Neural cell (in vitro differentiated cells): ENCODE measurements around the gene PRKG1. TPM values are rescaled to one million over a fixed set of nuclear protein-coding genes. Genes with fewer than 3 reads are reported as not detected.

Experiments
- H2AFZ ChIP-seq: fragments of 200-600, 300-800 bp; sonication (generic), shearing (Covaris generic); 2 replicates; pipeline ENCODE4 v1.6.0; 2014; ENCODE audit warnings: low read depth, mild to moderate bottlenecking, antibody characterized with exemption, low read length, moderate library complexity
- H3F3A ChIP-seq: fragments of 200-600 bp; shearing (Covaris generic); 2 replicates; pipeline ENCODE4 v1.6.1; 2016; ENCODE audit warnings: mild to moderate bottlenecking, moderate library complexity, mixed read lengths, antibody characterized with exemption, low read length; ENCODE audit not compliant: insufficient read depth, poor library complexity, severe bottlenecking
- H3K27ac ChIP-seq: fragments of 200-600, 300-800 bp; sonication (generic), shearing (Covaris generic); 2 replicates; pipeline ENCODE4 v1.5.1; 2014; ENCODE audit warnings: mild to moderate bottlenecking, low read length, moderate library complexity
- H3K27me3 ChIP-seq: fragments of 300-800, 200-600 bp; sonication (generic), shearing (Covaris generic); 2 replicates; pipeline ENCODE4 v1.6.0; 2014; ENCODE audit warnings: mild to moderate bottlenecking, low read depth, low read length, moderate library complexity; ENCODE audit not compliant: insufficient read depth
- H3K36me3 ChIP-seq: fragments of 300-800, 200-600 bp; sonication (generic), shearing (Covaris generic); 2 replicates; pipeline ENCODE4 v1.5.1; 2014; ENCODE audit warnings: mild to moderate bottlenecking, antibody characterized with exemption, low read length, moderate library complexity; ENCODE audit not compliant: insufficient read depth
- H3K4me2 ChIP-seq: fragments of 300-800, 200-600 bp; sonication (generic), shearing (Covaris generic); 2 replicates; pipeline ENCODE4 v1.6.0; 2014; ENCODE audit warnings: mild to moderate bottlenecking, low read length
- H3K4me3 ChIP-seq: fragments of 300-800, 200-600 bp; sonication (generic), shearing (Covaris generic); 2 replicates; pipeline ENCODE4 v1.5.1; 2014; ENCODE audit warnings: mild to moderate bottlenecking, low read length, moderate library complexity
- H3K79me2 ChIP-seq: fragments of 200-600 bp; shearing (Covaris generic); replicated peaks from 2 replicates; pipeline ENCODE4 v1.6.0; 2014; ENCODE audit warnings: mild to moderate bottlenecking, low read length, moderate library complexity; ENCODE audit not compliant: insufficient read depth
- H3K9ac ChIP-seq: fragments of 300-800, 200-600 bp; sonication (generic), shearing (Covaris generic); 2 replicates; pipeline ENCODE4 v1.6.1; 2016; ENCODE audit warnings: mild to moderate bottlenecking, low read length, mixed read lengths
- H3K9me2 ChIP-seq: fragments of 200-600 bp; shearing (Covaris generic); 2 replicates; pipeline ENCODE4 v1.6.1; 2016; ENCODE audit warnings: mild to moderate bottlenecking, low read length, mixed read lengths; ENCODE audit not compliant: insufficient read depth
- H3K9me3 ChIP-seq: fragments of 200-600, 300-800 bp; sonication (generic), shearing (Covaris generic); 2 replicates; pipeline ENCODE4 v1.6.1; 2016; ENCODE audit warnings: mild to moderate bottlenecking, mixed run types, low read length, moderate library complexity, mixed read lengths
- H4K20me1 ChIP-seq: fragments of 200-600 bp; shearing (Covaris generic); 2 replicates; pipeline ENCODE4 v1.6.1; 2016; ENCODE audit warnings: mild to moderate bottlenecking, mixed run types; ENCODE audit not compliant: insufficient read depth
- CTCF ChIP-seq: fragments of 450-650 bp; IDR thresholded peaks from 2 replicates; pipeline ENCODE4 v1.5.1; 2014; ENCODE audit warnings: antibody characterized with exemption, mild to moderate bottlenecking, moderate library complexity; ENCODE audit not compliant: poor library complexity, severe bottlenecking
- EP300 ChIP-seq: fragments of 450-650 bp; conservative IDR thresholded peaks from 2 replicates; pipeline ENCODE4 v1.6.1; 2014; ENCODE audit warnings: antibody characterized with exemption, mild to moderate bottlenecking, moderate library complexity; ENCODE audit not compliant: poor library complexity, severe bottlenecking
- EZH2 ChIP-seq: fragments of 200-600, 300-800 bp; shearing (Covaris generic), sonication (generic); IDR thresholded peaks from 2 replicates; pipeline ENCODE4 v1.6.1; 2014; ENCODE audit warnings: antibody characterized with exemption, low read length, borderline replicate concordance, mild to moderate bottlenecking; ENCODE audit not compliant: insufficient read depth, poor library complexity, severe bottlenecking
- MXI1 ChIP-seq: fragments of 450-650 bp; conservative IDR thresholded peaks from 2 replicates; pipeline ENCODE4 v1.6.1; 2014; ENCODE audit warnings: antibody characterized with exemption, mild to moderate bottlenecking; ENCODE audit not compliant: poor library complexity, severe bottlenecking
- POLR2AphosphoS5 ChIP-seq: IDR thresholded peaks from 2 replicates; pipeline ENCODE4 v1.6.1; 2012
- RAD21 ChIP-seq: fragments of 450-650 bp; conservative IDR thresholded peaks from 2 replicates; pipeline ENCODE4 v1.6.1; 2014; ENCODE audit warnings: antibody characterized with exemption, mild to moderate bottlenecking, moderate library complexity
- REST ChIP-seq: IDR thresholded peaks from 2 replicates; pipeline ENCODE4 v1.6.1; 2012; ENCODE audit warnings: borderline replicate concordance
- SMC3 ChIP-seq: fragments of 450-650 bp; conservative IDR thresholded peaks from 2 replicates; pipeline ENCODE4 v1.6.1; 2014; ENCODE audit warnings: antibody characterized with exemption, mild to moderate bottlenecking, moderate library complexity; ENCODE audit not compliant: poor library complexity
- TAF1 ChIP-seq: IDR thresholded peaks from 2 replicates; pipeline ENCODE4 v1.6.1; 2012; ENCODE audit warnings: low read depth
- polyA plus RNA-seq: library from polyadenylated mRNA; depleted of rRNA; stranded (reverse); fragments of >200 nt; gene quantifications from 2 replicates; pipeline ENCODE4 v1.2.3, GENCODE V29; 2014

PRKG1 gene
- polyA plus RNA-seq, 1 donor from 2014 or later = 2.2 TPM

GRCh38 chr10:51789903-51790302 is 715.6 kb downstream of the PRKG1 start:
- Histone ChIP-seq H3K4me2 (no peak overlapping the region), H4K20me1 (no peaks in the 10 kb centered on the region), H2AFZ (no peak overlapping the region), H3K27ac (no peak overlapping the region), H3K4me3 (no peak overlapping the region), H3K79me2 (no peaks in the 10 kb centered on the region), H3K9me3 (peaks cover 4% of the 10 kb centered on the region), H3K36me3 (no peaks in the 10 kb centered on the region), H3K27me3 (no peaks in the 10 kb centered on the region), H3K9ac (no peak overlapping the region), H3K9me2 (no peaks in the 10 kb centered on the region), H3F3A (peaks cover 4% of the 10 kb centered on the region)
- no peak for TF ChIP-seq RAD21
- no peak for TF ChIP-seq CTCF
- TF ChIP-seq SMC3 = no peak
- TF ChIP-seq EP300 = no peak
- TF ChIP-seq TAF1 = no peak
- TF ChIP-seq EZH2 = no peak
- no peak for TF ChIP-seq POLR2AphosphoS5
- no peak for TF ChIP-seq REST
- no peak for TF ChIP-seq MXI1

GRCh38 chr10:51792678-51793077 is 718.4 kb downstream of the PRKG1 start:
- Histone ChIP-seq H3F3A (peaks cover 1% of the 10 kb centered on the region), H3K4me3 (no peak overlapping the region), H3K27me3 (no peaks in the 10 kb centered on the region), H3K9me2 (no peaks in the 10 kb centered on the region), H3K4me2 (no peak overlapping the region), H4K20me1 (no peaks in the 10 kb centered on the region), H3K36me3 (no peaks in the 10 kb centered on the region), H3K9ac (no peak overlapping the region), H3K79me2 (no peaks in the 10 kb centered on the region), H3K27ac (no peak overlapping the region), H3K9me3 (peaks cover 4% of the 10 kb centered on the region), H2AFZ (no peak overlapping the region)
- TF ChIP-seq MXI1 = no peak
- no peak for TF ChIP-seq REST
- TF ChIP-seq CTCF = no peak
- no peak for TF ChIP-seq TAF1
- TF ChIP-seq EP300 = no peak
- no peak for TF ChIP-seq EZH2
- TF ChIP-seq POLR2AphosphoS5 = no peak
- TF ChIP-seq SMC3 = no peak
- no peak for TF ChIP-seq RAD21
